ENCODE results near the gene CRYBG1. TPM values are rescaled to one million over a fixed set of nuclear protein-coding genes. Genes with fewer than 3 reads are reported as not detected.

CRYBG1 gene
- total RNA-seq, 1 donor from 2014 or later = 3.9 TPM

DNA sequence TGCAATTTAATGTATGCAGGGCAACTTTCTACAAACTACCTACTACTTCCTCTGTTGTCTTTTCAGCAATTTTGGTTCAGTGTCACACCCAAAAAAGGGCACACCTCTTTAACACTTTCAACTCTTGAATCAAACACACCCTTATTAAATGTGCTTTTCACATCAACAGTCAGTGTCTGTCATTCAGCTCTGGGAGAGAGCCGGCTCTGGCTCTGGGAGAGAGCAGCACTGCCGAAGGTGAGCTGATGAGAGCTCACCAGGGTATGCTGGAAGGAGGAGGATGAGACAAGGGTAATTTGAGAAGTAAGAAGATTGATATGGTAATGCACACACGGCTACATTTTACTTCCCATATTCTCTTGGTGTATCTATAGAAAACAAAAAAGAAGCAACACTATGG is 134.5 kb downstream of the CRYBG1 start:
- H3K4me3 Mint-ChIP-seq (ENCODE audit: unreplicated experiment) = no peak overlapping the region
- H3K27ac Mint-ChIP-seq (ENCODE audit: unreplicated experiment) = no peak overlapping the region
- TF ChIP-seq, protein P1, sequence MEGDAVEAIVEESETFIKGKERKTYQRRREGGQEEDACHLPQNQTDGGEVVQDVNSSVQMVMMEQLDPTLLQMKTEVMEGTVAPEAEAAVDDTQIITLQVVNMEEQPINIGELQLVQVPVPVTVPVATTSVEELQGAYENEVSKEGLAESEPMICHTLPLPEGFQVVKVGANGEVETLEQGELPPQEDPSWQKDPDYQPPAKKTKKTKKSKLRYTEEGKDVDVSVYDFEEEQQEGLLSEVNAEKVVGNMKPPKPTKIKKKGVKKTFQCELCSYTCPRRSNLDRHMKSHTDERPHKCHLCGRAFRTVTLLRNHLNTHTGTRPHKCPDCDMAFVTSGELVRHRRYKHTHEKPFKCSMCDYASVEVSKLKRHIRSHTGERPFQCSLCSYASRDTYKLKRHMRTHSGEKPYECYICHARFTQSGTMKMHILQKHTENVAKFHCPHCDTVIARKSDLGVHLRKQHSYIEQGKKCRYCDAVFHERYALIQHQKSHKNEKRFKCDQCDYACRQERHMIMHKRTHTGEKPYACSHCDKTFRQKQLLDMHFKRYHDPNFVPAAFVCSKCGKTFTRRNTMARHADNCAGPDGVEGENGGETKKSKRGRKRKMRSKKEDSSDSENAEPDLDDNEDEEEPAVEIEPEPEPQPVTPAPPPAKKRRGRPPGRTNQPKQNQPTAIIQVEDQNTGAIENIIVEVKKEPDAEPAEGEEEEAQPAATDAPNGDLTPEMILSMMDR (IDR thresholded peaks at IDR 0.05) = no peak

DNA sequence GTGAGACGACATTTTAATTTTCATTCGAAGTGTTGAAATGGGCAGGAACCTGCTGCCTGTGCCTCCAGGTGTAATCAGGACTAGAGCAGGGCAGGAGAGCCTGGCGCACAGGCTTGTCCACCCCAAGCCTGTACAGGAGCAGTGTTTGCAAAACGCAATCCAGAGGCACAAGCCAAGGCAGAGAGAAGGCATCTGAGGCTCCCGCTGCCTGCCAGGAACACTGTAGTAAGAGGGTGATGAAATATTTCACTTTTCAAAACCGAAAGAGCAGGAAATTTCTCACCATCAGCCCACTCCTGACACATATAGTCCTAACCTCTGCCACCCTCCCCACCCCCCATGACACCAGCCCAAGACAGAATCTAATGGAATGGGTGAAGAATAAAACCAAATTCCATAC is 136.3 kb downstream of the CRYBG1 start:
- H3K9me3 Mint-ChIP-seq (ENCODE audit: low read depth) = peaks cover 4% of the 10 kb centered on the region
- H3K4me1 Mint-ChIP-seq (ENCODE audit: low read depth) = no peaks in the 10 kb centered on the region
- TF ChIP-seq, protein P1 (IDR thresholded peaks at IDR 0.05) = no peak
- H3K27me3 Mint-ChIP-seq (ENCODE audit: low read depth) = peaks cover 35% of the 10 kb centered on the region
- DNase-seq (ENCODE audit: low spot score) = no peak
- H3K27ac Mint-ChIP-seq (ENCODE audit: unreplicated experiment) = no peak overlapping the region
- peaks cover 6% of the 10 kb centered on the region for H3K36me3 Mint-ChIP-seq (ENCODE audit: low read depth)
- H3K4me3 Mint-ChIP-seq (ENCODE audit: unreplicated experiment) = no peak overlapping the region

More for the DNA sequence above, 134.5 kb downstream of the CRYBG1 start:
- Mint-ChIP-seq H3K27me3 (ENCODE audit: low read depth) (peaks cover 23% of the 10 kb centered on the region), H3K36me3 (ENCODE audit: low read depth) (peaks cover 6% of the 10 kb centered on the region), H3K4me1 (ENCODE audit: low read depth) (peaks cover 9% of the 10 kb centered on the region), H3K9me3 (ENCODE audit: low read depth) (peaks cover 4% of the 10 kb centered on the region)
- no peak for DNase-seq (ENCODE audit: low spot score)

DNA sequence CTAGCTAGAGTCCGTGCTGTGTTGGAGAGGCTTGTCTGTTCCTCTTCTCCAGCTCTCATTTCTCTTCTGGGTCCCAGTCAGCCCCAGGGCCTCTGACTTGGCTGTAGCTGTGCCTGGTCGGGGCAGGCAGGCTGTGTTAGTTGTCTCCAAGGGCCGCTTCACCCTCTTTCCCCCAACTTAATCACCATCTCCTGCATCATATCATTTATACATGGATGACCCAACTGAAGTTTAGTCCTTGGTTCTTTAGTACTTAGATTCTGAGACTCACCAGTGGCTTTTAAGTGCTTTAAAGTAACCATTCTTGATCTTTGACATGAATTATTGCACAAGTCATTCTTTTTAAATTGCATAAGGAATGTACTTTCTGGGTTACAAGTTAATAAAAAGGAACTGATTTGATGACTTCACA is 141.4 kb downstream of the CRYBG1 start:
- DNase-seq (ENCODE audit: low spot score) = no peak
- Mint-ChIP-seq H3K9me3 (ENCODE audit: low read depth) (peaks cover 4% of the 10 kb centered on the region), H3K4me3 (ENCODE audit: unreplicated experiment) (no peak overlapping the region), H3K27me3 (ENCODE audit: low read depth) (peaks cover 34% of the 10 kb centered on the region), H3K4me1 (ENCODE audit: low read depth) (no peaks in the 10 kb centered on the region), H3K27ac (ENCODE audit: unreplicated experiment) (no peak overlapping the region), H3K36me3 (ENCODE audit: low read depth) (peaks cover 6% of the 10 kb centered on the region)
- TF ChIP-seq, protein P1 (IDR thresholded peaks at IDR 0.05) = no peak

DNA sequence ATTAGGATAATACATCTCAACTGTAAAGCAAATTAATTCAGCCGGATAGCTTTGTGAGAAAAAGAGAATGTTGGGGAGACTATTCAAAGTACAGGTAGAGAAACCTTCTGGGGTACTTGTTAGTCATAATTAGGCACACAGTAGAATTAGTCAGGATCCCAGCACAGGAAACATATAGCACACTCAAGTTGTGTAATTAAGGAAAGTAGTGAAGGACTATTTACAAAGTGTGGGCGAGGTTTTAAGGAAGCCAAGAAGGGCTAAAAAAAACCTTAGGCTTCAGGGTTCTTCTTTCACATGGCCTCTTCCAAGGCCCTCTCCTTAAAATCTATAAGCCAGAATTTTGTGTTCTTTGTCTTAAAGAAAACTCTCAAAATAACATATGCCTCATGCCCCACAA is 142.0 kb downstream of the CRYBG1 start:
- TF ChIP-seq, protein P1 (IDR thresholded peaks at IDR 0.05) = no peak
- no peak overlapping the region for H3K4me3 Mint-ChIP-seq (ENCODE audit: unreplicated experiment)
- peaks cover 4% of the 10 kb centered on the region for H3K9me3 Mint-ChIP-seq (ENCODE audit: low read depth)
- H3K27ac Mint-ChIP-seq (ENCODE audit: unreplicated experiment) = no peak overlapping the region
- H3K27me3 Mint-ChIP-seq (ENCODE audit: low read depth) = peaks cover 38% of the 10 kb centered on the region
- no peaks in the 10 kb centered on the region for H3K4me1 Mint-ChIP-seq (ENCODE audit: low read depth)
- DNase-seq (ENCODE audit: low spot score) = no peak
- H3K36me3 Mint-ChIP-seq (ENCODE audit: low read depth) = peaks cover 4% of the 10 kb centered on the region

- Mint-ChIP-seq H3K9me3 (ENCODE audit: low read depth) (peaks cover 3% of the 10 kb centered on the region), H3K4me1 (ENCODE audit: low read depth) (peaks cover 30% of the 10 kb centered on the region), H3K27me3 (ENCODE audit: low read depth) (peaks cover 40% of the 10 kb centered on the region), H3K27ac (ENCODE audit: unreplicated experiment) (no peak overlapping the region), H3K36me3 (ENCODE audit: low read depth) (no peaks in the 10 kb centered on the region), H3K4me3 (ENCODE audit: unreplicated experiment) (no peak overlapping the region)
- DNase-seq (ENCODE audit: low spot score) = no peak
- TF ChIP-seq, protein P1 (IDR thresholded peaks at IDR 0.05) = no peak
Observed at GRCh38 chr6:106508277-106508676, 147.8 kb downstream of the CRYBG1 start.
